Mesendoderm (in vitro differentiated cells): Measurements from ENCODE around the gene KCNA2.

Experiments used
- DNase-seq: peaks from one replicate; pipeline ENCODE4 v3.0.0; 2013
- H2AK5ac ChIP-seq: 2 replicates; pipeline ENCODE4 v1.6.1; 2013; ENCODE audit warnings: low read length, inconsistent platforms
- H2BK120ac ChIP-seq: 2 replicates; pipeline ENCODE4 v1.6.1; 2013; ENCODE audit warnings: low read depth, mild to moderate bottlenecking, low read length, moderate library complexity, mixed read lengths
- H2BK15ac ChIP-seq: replicated peaks from 2 replicates; pipeline ENCODE4 v1.6.1; 2013; ENCODE audit warnings: low read depth, mild to moderate bottlenecking, moderate library complexity
- H2BK5ac ChIP-seq: 2 replicates; pipeline ENCODE4 v1.6.1; 2013; ENCODE audit warnings: low read length, inconsistent platforms
- H3K18ac ChIP-seq: 2 replicates; pipeline ENCODE4 v1.6.1; 2013; ENCODE audit warnings: mild to moderate bottlenecking, low read length, mixed read lengths
- H3K23ac ChIP-seq: one replicate; pipeline ENCODE4 v1.6.1; 2013; ENCODE audit warnings: low read length
- H3K27ac ChIP-seq: 2 replicates; pipeline ENCODE4 v1.5.1; 2013; ENCODE audit warnings: low read depth, mild to moderate bottlenecking, inconsistent platforms, low read length, moderate library complexity
- H3K27me3 ChIP-seq: 2 replicates; pipeline ENCODE4 v1.6.1; 2013; ENCODE audit warnings: low read length, control low read depth, mild to moderate bottlenecking, inconsistent platforms; ENCODE audit not compliant: insufficient read depth, poor library complexity
- H3K36me3 ChIP-seq: 2 replicates; pipeline ENCODE4 v1.6.1; 2013; ENCODE audit warnings: low read length, inconsistent platforms; ENCODE audit not compliant: control insufficient read depth, insufficient read depth
- H3K4ac ChIP-seq: one replicate; pipeline ENCODE4 v1.6.1; 2013; ENCODE audit warnings: low read depth, mild to moderate bottlenecking, low read length, moderate library complexity
- H3K4me1 ChIP-seq: 2 replicates; pipeline ENCODE4 v1.6.1; 2013; ENCODE audit warnings: low read depth, low read length, inconsistent platforms; ENCODE audit not compliant: control insufficient read depth
- H3K4me2 ChIP-seq: 2 replicates; pipeline ENCODE4 v1.6.1; 2013; ENCODE audit warnings: low read length
- H3K4me3 ChIP-seq: 2 replicates; pipeline ENCODE4 v1.5.1; 2013; ENCODE audit warnings: mild to moderate bottlenecking, low read length
- H3K56ac ChIP-seq: one replicate; pipeline ENCODE4 v1.6.1; 2013; ENCODE audit warnings: low read length
- H3K79me1 ChIP-seq: 2 replicates; pipeline ENCODE4 v1.6.1; 2013; ENCODE audit warnings: low read length, inconsistent platforms
- H3K79me2 ChIP-seq: 2 replicates; pipeline ENCODE4 v1.6.1; 2013; ENCODE audit warnings: mild to moderate bottlenecking, low read length; ENCODE audit not compliant: control insufficient read depth, insufficient read depth
- H3K9ac ChIP-seq: 2 replicates; pipeline ENCODE4 v1.6.1; 2013; ENCODE audit warnings: low read length, inconsistent platforms
- H4K5ac ChIP-seq: one replicate; pipeline ENCODE4 v1.6.1; 2013; ENCODE audit warnings: low read length
- H4K8ac ChIP-seq: one replicate; pipeline ENCODE4 v1.6.1; 2013; ENCODE audit warnings: low read depth, mild to moderate bottlenecking, control low read depth, low read length, moderate library complexity
- WGBS: extraction: QIAGEN DNeasy Blood & Tissue Kit; methylation state at CpG from one replicate; pipeline ENCODE4 v1.1.7; 2013; ENCODE audit warnings: low lambda C conversion rate, missing lambda C conversion rate; ENCODE audit not compliant: insufficient coverage; ENCODE audit errors: extremely low coverage; 5-methylcytosine and 5-hydroxymethylcytosine counted together

KCNA2 gene

GRCh38 chr1:110603058-110603457 is 3.1 kb downstream of the KCNA2 start:
- Histone ChIP-seq H3K27me3 (peaks cover 14% of the 10 kb centered on the region), H3K4me1 (peaks cover 2% of the 10 kb centered on the region)
- no CpG with 5 or more reads among the region's 3 CpGs for WGBS

GRCh38 chr1:110602466-110602865 is 3.7 kb downstream of the KCNA2 start:
- Histone ChIP-seq H3K56ac (no peak overlapping the region), H3K27me3 (peaks cover 8% of the 10 kb centered on the region), H3K4me2 (no peak overlapping the region), H2BK15ac (no peak overlapping the region), H3K4ac (no peak overlapping the region), H3K18ac (no peak overlapping the region), H2AK5ac (no peak overlapping the region), H2BK5ac (no peak overlapping the region), H3K79me1 (no peaks in the 10 kb centered on the region), H3K4me1 (peaks cover 2% of the 10 kb centered on the region), H3K23ac (no peak overlapping the region), H3K79me2 (no peaks in the 10 kb centered on the region), H3K27ac (no peak overlapping the region), H3K4me3 (no peak overlapping the region), H3K36me3 (no peaks in the 10 kb centered on the region), H2BK120ac (no peak overlapping the region), H4K5ac (no peak overlapping the region), H3K9ac (no peak overlapping the region), H4K8ac (no peak overlapping the region)
- no CpG with 5 or more reads among the region's 4 CpGs for WGBS
- no peak for DNase-seq

More at GRCh38 chr1:110603058-110603457, 3.1 kb downstream of the KCNA2 start:
- no peaks in the 10 kb centered on the region for H3K79me1 ChIP-seq
- no peak overlapping the region for H3K56ac ChIP-seq
- no peak overlapping the region for H2BK120ac ChIP-seq
- H3K9ac ChIP-seq: no peak overlapping the region
- H4K5ac ChIP-seq: no peak overlapping the region
- H3K27ac ChIP-seq: no peak overlapping the region
- H3K4me2 ChIP-seq: no peak overlapping the region
- H3K36me3 ChIP-seq: no peaks in the 10 kb centered on the region
- no peak overlapping the region for H2BK15ac ChIP-seq
- H2AK5ac ChIP-seq: no peak overlapping the region
- H2BK5ac ChIP-seq: no peak overlapping the region
- H3K4me3 ChIP-seq: no peak overlapping the region
- no peak overlapping the region for H4K8ac ChIP-seq
- no peak for DNase-seq
- H3K23ac ChIP-seq: no peak overlapping the region
- no peaks in the 10 kb centered on the region for H3K79me2 ChIP-seq
- H3K4ac ChIP-seq: no peak overlapping the region
- H3K18ac ChIP-seq: no peak overlapping the region

- no peaks in the 10 kb centered on the region for H3K27me3 ChIP-seq
- no peak overlapping the region for H3K9ac ChIP-seq
- no peak overlapping the region for H3K4me3 ChIP-seq
- no peaks in the 10 kb centered on the region for H3K79me1 ChIP-seq
- no peak overlapping the region for H4K8ac ChIP-seq
- H2AK5ac ChIP-seq: no peak overlapping the region
- no peak overlapping the region for H2BK120ac ChIP-seq
- H2BK15ac ChIP-seq: no peak overlapping the region
- H4K5ac ChIP-seq: no peak overlapping the region
- peaks cover 2% of the 10 kb centered on the region for H3K4me1 ChIP-seq
- H3K4me2 ChIP-seq: no peak overlapping the region
- no peak overlapping the region for H3K18ac ChIP-seq
- no CpG with 5 or more reads among the region's 5 CpGs for WGBS
- H3K23ac ChIP-seq: no peak overlapping the region
- H3K4ac ChIP-seq: no peak overlapping the region
- H2BK5ac ChIP-seq: no peak overlapping the region
- no peak for DNase-seq
- H3K27ac ChIP-seq: no peak overlapping the region
- no peaks in the 10 kb centered on the region for H3K79me2 ChIP-seq
- no peaks in the 10 kb centered on the region for H3K36me3 ChIP-seq
- no peak overlapping the region for H3K56ac ChIP-seq
Measured at GRCh38 chr1:110601332-110601731, 4.8 kb downstream of the KCNA2 start.

- H3K4me1 ChIP-seq: peaks cover 2% of the 10 kb centered on the region
- H3K23ac ChIP-seq: no peak overlapping the region
- H2AK5ac ChIP-seq: no peak overlapping the region
- no peak overlapping the region for H2BK120ac ChIP-seq
- no peak overlapping the region for H3K56ac ChIP-seq
- no peak overlapping the region for H3K4me3 ChIP-seq
- no peak overlapping the region for H2BK15ac ChIP-seq
- no peak overlapping the region for H4K5ac ChIP-seq
- no peak overlapping the region for H3K27ac ChIP-seq
- H3K9ac ChIP-seq: no peak overlapping the region
- no peaks in the 10 kb centered on the region for H3K27me3 ChIP-seq
- no CpG with 5 or more reads among the region's 3 CpGs for WGBS
- DNase-seq: no peak
- H3K79me1 ChIP-seq: no peaks in the 10 kb centered on the region
- no peaks in the 10 kb centered on the region for H3K36me3 ChIP-seq
- H3K4ac ChIP-seq: no peak overlapping the region
- H3K79me2 ChIP-seq: no peaks in the 10 kb centered on the region
- no peak overlapping the region for H4K8ac ChIP-seq
- H3K4me2 ChIP-seq: no peak overlapping the region
- H3K18ac ChIP-seq: no peak overlapping the region
- no peak overlapping the region for H2BK5ac ChIP-seq
Measured at GRCh38 chr1:110600716-110601115, 5.4 kb downstream of the KCNA2 start.

GRCh38 chr1:110597966-110598365 is 8.2 kb downstream of the KCNA2 start:
- H3K27me3 ChIP-seq: no peaks in the 10 kb centered on the region

GRCh38 chr1:110596312-110596711 is 9.8 kb downstream of the KCNA2 start:
- no peak overlapping the region for H3K18ac ChIP-seq

More at GRCh38 chr1:110597966-110598365, 8.2 kb downstream of the KCNA2 start:
- Histone ChIP-seq H2BK120ac (no peak overlapping the region), H3K36me3 (no peaks in the 10 kb centered on the region), H3K9ac (no peak overlapping the region), H4K5ac (no peak overlapping the region), H3K4me3 (no peak overlapping the region), H2AK5ac (no peak overlapping the region), H2BK15ac (no peak overlapping the region), H3K4ac (no peak overlapping the region), H3K4me2 (no peak overlapping the region), H3K4me1 (no peaks in the 10 kb centered on the region), H3K27ac (no peak overlapping the region), H3K79me1 (no peaks in the 10 kb centered on the region), H3K79me2 (no peaks in the 10 kb centered on the region), H4K8ac (no peak overlapping the region), H2BK5ac (no peak overlapping the region), H3K18ac (no peak overlapping the region), H3K23ac (no peak overlapping the region), H3K56ac (no peak overlapping the region)
- no peak for DNase-seq
- no CpG with 5 or more reads among the region's 5 CpGs for WGBS

More at GRCh38 chr1:110596312-110596711, 9.8 kb downstream of the KCNA2 start:
- H3K27me3 ChIP-seq: no peaks in the 10 kb centered on the region
- H3K4me2 ChIP-seq: no peak overlapping the region
- no peaks in the 10 kb centered on the region for H3K4me1 ChIP-seq
- no peak overlapping the region for H3K4ac ChIP-seq
- no CpG with 5 or more reads among the region's 2 CpGs for WGBS
- no peak overlapping the region for H3K23ac ChIP-seq
- H3K36me3 ChIP-seq: no peaks in the 10 kb centered on the region
- no peaks in the 10 kb centered on the region for H3K79me2 ChIP-seq
- no peak overlapping the region for H3K56ac ChIP-seq
- no peak overlapping the region for H4K5ac ChIP-seq
- no peak overlapping the region for H3K4me3 ChIP-seq
- no peak overlapping the region for H2BK15ac ChIP-seq
- no peak for DNase-seq
- H2AK5ac ChIP-seq: no peak overlapping the region
- no peak overlapping the region for H3K27ac ChIP-seq
- H4K8ac ChIP-seq: no peak overlapping the region
- no peak overlapping the region for H2BK5ac ChIP-seq
- no peaks in the 10 kb centered on the region for H3K79me1 ChIP-seq
- H3K9ac ChIP-seq: no peak overlapping the region
- H2BK120ac ChIP-seq: no peak overlapping the region
